Astrocyte (in vitro differentiated cells and primary cell): ENCODE results near the gene CRYBB1.

Experiments
- CTCF ChIP-seq: IDR thresholded peaks from 2 replicates; pipeline ENCODE4 v1.5.1; 2011; ENCODE audit warnings: low read depth, mild to moderate bottlenecking, inconsistent platforms, low read length, moderate library complexity; ENCODE audit not compliant: insufficient read depth
- EZH2 ChIP-seq: IDR thresholded peaks from 2 replicates; pipeline ENCODE4 v1.6.1; 2012; ENCODE audit warnings: mild to moderate bottlenecking, low read length, inconsistent platforms; ENCODE audit not compliant: insufficient read depth

DNA sequence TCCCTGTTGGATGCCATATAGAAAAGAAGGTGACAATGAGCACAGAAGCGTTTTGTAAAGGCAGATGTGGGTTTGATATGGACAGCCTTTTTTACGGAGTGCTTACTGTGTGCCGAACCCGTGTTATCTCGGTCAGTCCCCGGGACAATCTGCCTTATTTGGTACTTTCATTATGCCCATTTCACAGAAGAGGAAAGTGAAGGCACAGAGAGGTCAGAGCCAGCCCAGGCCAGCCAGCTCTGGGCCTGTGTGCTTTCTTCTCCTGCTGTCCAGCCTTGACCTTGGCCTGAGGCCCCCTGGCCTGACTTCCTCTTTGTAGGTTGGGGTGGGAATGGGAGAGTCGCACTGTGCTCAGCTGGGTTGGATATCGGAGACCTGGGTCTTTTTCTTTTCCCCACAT, 628 bp upstream of the CRYBB1 start:
- no peak for TF ChIP-seq CTCF
- no peak for TF ChIP-seq EZH2
